H1 (cell line): ENCODE results near the gene CAB39L. TPM values are rescaled to one million over a fixed set of nuclear protein-coding genes. Genes with fewer than 3 reads are reported as not detected.

Experiments
- ATF2 ChIP-seq: IDR thresholded peaks from 2 replicates; pipeline ENCODE4 v1.6.1; 2012; ENCODE audit warnings: low read length, inconsistent platforms
- CHD2 ChIP-seq: IDR thresholded peaks from 2 replicates; pipeline ENCODE4 v1.6.1; 2012; ENCODE audit warnings: low read length, improper control_type of control experiment
- EZH2 ChIP-seq: fragments of 200-600 bp; sonication (generic); IDR thresholded peaks from 2 replicates; pipeline ENCODE4 v1.7.1; 2012; ENCODE audit warnings: low read depth, mild to moderate bottlenecking, moderate library complexity, low read length, inconsistent platforms; ENCODE audit not compliant: severe bottlenecking
- JUN ChIP-seq: IDR thresholded peaks from 2 replicates; pipeline ENCODE4 v1.6.1; 2011; ENCODE audit warnings: low read depth, mild to moderate bottlenecking, improper control_type of control experiment, low read length
- NANOG ChIP-seq: IDR thresholded peaks from 2 replicates; pipeline ENCODE4 v1.6.1; 2011; ENCODE audit warnings: low read length, low read depth, mild to moderate bottlenecking, inconsistent platforms; ENCODE audit not compliant: insufficient read depth, poor library complexity, severe bottlenecking
- RNF2 ChIP-seq: fragments of 200-900, 300-1000 bp; sonication (generic); IDR thresholded peaks from 2 replicates; pipeline ENCODE4 v1.7.1; 2016; ENCODE audit warnings: borderline replicate concordance, low read depth, mild to moderate bottlenecking, antibody characterized with exemption, low read length; ENCODE audit not compliant: poor library complexity, severe bottlenecking; ENCODE audit errors: missing control alignments
- SIN3A ChIP-seq, 2 experiments: IDR thresholded peaks in 1 of 2; conservative IDR thresholded peaks in 1 of 2; 2 replicates each; pipeline ENCODE4 v1.6.1; 2011 to 2012; ENCODE audit warnings: low read length in 2 of 2, improper control_type of control experiment in 1 of 2, low read depth in 1 of 2, mild to moderate bottlenecking in 1 of 2
- SP1 ChIP-seq: IDR thresholded peaks from 2 replicates; pipeline ENCODE4 v1.6.1; 2011; ENCODE audit warnings: low read depth, low read length
- SRF ChIP-seq: IDR thresholded peaks from 2 replicates; pipeline ENCODE4 v1.6.1; 2011; ENCODE audit warnings: mild to moderate bottlenecking, low read depth, low read length, moderate library complexity
- TAF1 ChIP-seq: IDR thresholded peaks from 2 replicates; pipeline ENCODE4 v1.6.1; 2011; ENCODE audit warnings: mild to moderate bottlenecking, low read depth, low read length
- polyA plus RNA-seq, 7 experiments: library from polyadenylated mRNA; depleted of rRNA in 3 of 7; stranded (reverse) in 5 of 7; unstranded in 2 of 7; fragments of >200 nt in 5 of 7; fragments of 200-250 nt in 2 of 7; gene quantifications; 1 replicate in 5 of 7; 2 replicates in 1 of 7; 4 replicates in 1 of 7; pipeline versions ENCODE4 v1.2.1 to v1.2.3, GENCODE V29; 2011 to 2013; ENCODE audit warnings: missing spikeins in 2 of 7, mixed read lengths in 2 of 7
- total RNA-seq: library from RNA; stranded (reverse); fragmentation: NEBNext Ultra II Directional; extraction: Animal tissue kit (Norgen Biotek cat#: 25700); gene quantifications from 2 replicates; pipeline ENCODE4 v1.2.1, GENCODE V29; 2021

Gene CAB39L
- total and polyA plus RNA-seq, 2 of the 8 experiments (the other 6 are each of a cell fraction or from before 2014, with no cell fraction given) = 2.5 to 4.8 TPM

- TF ChIP-seq ATF2 (no peak), RNF2 (no peak), TAF1 (no peak), SRF (no peak), SIN3A (conservative IDR thresholded peaks at IDR 0.05 in 1 of 2, IDR thresholded peaks at IDR 0.05 in 1 of 2; ENCODE audit: low read depth in 1 of 2, low read length in 2 of 2) (no peak), SP1 (no peak), CHD2 (no peak), JUN (no peak), NANOG (no peak), EZH2 (no peak)
Observed at GRCh38 chr13:49279885-49280284, 164.0 kb downstream of the CAB39L start (continued).
